Measurements from ENCODE around the gene PITX3. TPM values are rescaled to one million over a fixed set of nuclear protein-coding genes. Genes with fewer than 3 reads are reported as not detected.

Gene PITX3
- total RNA-seq, 1 experiment from 2014 or later, result 0.81 TPM

Other genes starting within 250 kb of the PITX3 start
- gene ARMH3, start 185.3 kb downstream of the PITX3 start, total RNA-seq (2021), result 16.0 to 17.9 TPM (median 17.1 TPM) in 3 replicates
- 18.7 to 20.6 TPM (median 20.6 TPM) in 3 replicates for gene HPS6, start 176.2 kb downstream of the PITX3 start, total RNA-seq (2021)
- gene LDB1, start 121.1 kb downstream of the PITX3 start, total RNA-seq (2021), result 89.1 to 100 TPM (median 94.2 TPM) in 3 replicates
- 68.0 to 79.4 TPM (median 69.7 TPM) in 3 replicates for gene PPRC1, start 108.5 kb downstream of the PITX3 start, total RNA-seq (2021)
- gene NOLC1, start 89.1 kb downstream of the PITX3 start, total RNA-seq (2021), result 125 to 165 TPM (median 129 TPM) in 3 replicates
- 0.17 to 0.46 TPM (median 0.34 TPM) in 3 replicates for gene ELOVL3, start 15.2 kb downstream of the PITX3 start, total RNA-seq (2021)
- 29.8 to 32.4 TPM (median 32.1 TPM) in 3 replicates for gene GBF1, start 4.0 kb upstream of the PITX3 start, total RNA-seq (2021)
- 24.6 to 28.0 TPM (median 27.6 TPM) in 3 replicates for gene NFKB2, start 154.2 kb upstream of the PITX3 start, total RNA-seq (2021)
- gene PSD, start 177.3 kb upstream of the PITX3 start, total RNA-seq (2021), result 10.2 to 12.5 TPM (median 10.4 TPM) in 3 replicates
- 21.6 to 24.6 TPM (median 23.2 TPM) in 3 replicates for gene FBXL15, start 179.3 kb upstream of the PITX3 start, total RNA-seq (2021)
- 40.2 to 69.0 TPM (median 65.8 TPM) in 3 replicates for gene CUEDC2, start 191.1 kb upstream of the PITX3 start, total RNA-seq (2021)
- 0.57 to 0.96 TPM (median 0.87 TPM) in 3 replicates for gene C10orf95, start 210.0 kb upstream of the PITX3 start, total RNA-seq (2021)